ENCODE data around the gene PHOX2B.

DNA sequence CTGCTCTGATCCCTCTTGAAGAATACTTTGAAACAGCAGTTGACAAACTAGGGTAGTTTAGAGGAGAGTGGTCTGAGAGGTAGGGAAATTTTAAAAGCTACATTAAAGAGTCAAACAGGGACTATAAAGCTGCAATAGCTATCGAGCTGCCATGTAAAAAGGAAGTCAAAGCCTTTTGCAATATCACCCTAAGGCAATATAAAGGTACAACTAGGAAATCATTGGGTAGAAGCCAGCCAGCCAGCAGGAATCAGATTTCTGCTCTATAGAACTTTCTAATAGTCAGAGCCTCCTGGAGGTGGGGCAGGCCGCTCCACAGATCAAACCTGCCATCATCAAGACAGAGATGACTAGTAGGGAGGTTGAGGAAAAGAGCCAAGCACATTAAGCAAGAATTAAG, 15.2 kb upstream of the PHOX2B start:
- TF ChIP-seq EZH2 (conservative IDR thresholded peaks at IDR 0.05; ENCODE audit: low read depth, low read length) (no peak), FOXM1 (CRISPR knock-in tag; IDR thresholded peaks at IDR 0.05) (no peak), ZFYVE20 (CRISPR knock-in tag; IDR thresholded peaks at IDR 0.05; ENCODE audit: borderline replicate concordance, low read depth) (no peak), ZNF510 (CRISPR knock-in tag; IDR thresholded peaks at IDR 0.05; ENCODE audit: low read depth) (no peak), SMC3 (IDR thresholded peaks at IDR 0.05; ENCODE audit: low read length) (no peak), ZNF24 (IDR thresholded peaks at IDR 0.05) (no peak), POLR2A (IDR thresholded peaks at IDR 0.05; ENCODE audit: insufficient read depth in 1 of 2, low read depth in 2 of 2, low read length in 2 of 2) (no peak), ZFX (CRISPR knock-in tag; IDR thresholded peaks at IDR 0.05; ENCODE audit: low read depth) (no peak)
- TF ChIP-seq, protein P1, sequence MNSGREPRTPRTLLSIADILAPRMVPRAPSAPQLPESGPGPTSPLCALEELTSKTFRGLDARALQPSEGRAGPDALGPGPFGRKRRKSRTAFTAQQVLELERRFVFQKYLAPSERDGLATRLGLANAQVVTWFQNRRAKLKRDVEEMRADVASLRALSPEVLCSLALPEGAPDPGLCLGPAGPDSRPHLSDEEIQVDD (CRISPR knock-in tag; IDR thresholded peaks at IDR 0.05; ENCODE audit: borderline replicate concordance) = no peak
- TF ChIP-seq, protein P2, sequence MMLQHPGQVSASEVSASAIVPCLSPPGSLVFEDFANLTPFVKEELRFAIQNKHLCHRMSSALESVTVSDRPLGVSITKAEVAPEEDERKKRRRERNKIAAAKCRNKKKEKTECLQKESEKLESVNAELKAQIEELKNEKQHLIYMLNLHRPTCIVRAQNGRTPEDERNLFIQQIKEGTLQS (CRISPR knock-in tag; IDR thresholded peaks at IDR 0.05) = no peak
- TF ChIP-seq, protein P3, sequence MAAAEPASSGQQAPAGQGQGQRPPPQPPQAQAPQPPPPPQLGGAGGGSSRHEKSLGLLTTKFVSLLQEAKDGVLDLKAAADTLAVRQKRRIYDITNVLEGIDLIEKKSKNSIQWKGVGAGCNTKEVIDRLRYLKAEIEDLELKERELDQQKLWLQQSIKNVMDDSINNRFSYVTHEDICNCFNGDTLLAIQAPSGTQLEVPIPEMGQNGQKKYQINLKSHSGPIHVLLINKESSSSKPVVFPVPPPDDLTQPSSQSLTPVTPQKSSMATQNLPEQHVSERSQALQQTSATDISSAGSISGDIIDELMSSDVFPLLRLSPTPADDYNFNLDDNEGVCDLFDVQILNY (CRISPR knock-in tag; conservative IDR thresholded peaks at IDR 0.05) = no peak
- TF ChIP-seq, protein P4, sequence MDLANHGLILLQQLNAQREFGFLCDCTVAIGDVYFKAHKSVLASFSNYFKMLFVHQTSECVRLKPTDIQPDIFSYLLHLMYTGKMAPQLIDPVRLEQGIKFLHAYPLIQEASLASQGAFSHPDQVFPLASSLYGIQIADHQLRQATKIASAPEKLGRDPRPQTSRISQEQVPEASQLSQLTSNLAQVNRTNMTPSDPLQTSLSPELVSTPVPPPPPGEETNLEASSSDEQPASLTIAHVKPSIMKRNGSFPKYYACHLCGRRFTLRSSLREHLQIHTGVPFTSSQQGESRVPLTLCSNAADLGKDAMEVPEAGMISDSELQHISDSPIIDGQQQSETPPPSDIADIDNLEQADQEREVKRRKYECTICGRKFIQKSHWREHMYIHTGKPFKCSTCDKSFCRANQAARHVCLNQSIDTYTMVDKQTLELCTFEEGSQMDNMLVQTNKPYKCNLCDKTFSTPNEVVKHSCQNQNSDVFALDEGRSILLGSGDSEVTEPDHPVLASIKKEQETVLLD (CRISPR knock-in tag; IDR thresholded peaks at IDR 0.05; ENCODE audit: low read depth) = no peak
- TF ChIP-seq, protein P5, sequence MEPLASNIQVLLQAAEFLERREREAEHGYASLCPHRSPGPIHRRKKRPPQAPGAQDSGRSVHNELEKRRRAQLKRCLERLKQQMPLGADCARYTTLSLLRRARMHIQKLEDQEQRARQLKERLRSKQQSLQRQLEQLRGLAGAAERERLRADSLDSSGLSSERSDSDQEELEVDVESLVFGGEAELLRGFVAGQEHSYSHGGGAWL (CRISPR knock-in tag; IDR thresholded peaks at IDR 0.05) = no peak

Data from HepG2 (cell line).